HEK293 (cell line): ENCODE data around the gene CXorf58.

Source experiments
- CTCF ChIA-PET: fragments of 350-600 bp; formaldehyde crosslinking; extraction: SDS; loops from one replicate; lab custom pipeline; 2021; ENCODE audit warnings: antibody characterized with exemption; lab: Yijun Ruan, JAX
- POLR2A ChIA-PET: fragments of 300-600 bp; formaldehyde crosslinking; extraction: SDS; loops from one replicate; lab custom pipeline; 2020; ENCODE audit warnings: antibody characterized with exemption, inconsistent platforms; lab: Yijun Ruan, JAX
- H3K27ac ChIP-seq: fragments of 200-500 bp; sonication (Bioruptor generic); 2 replicates; pipeline ENCODE4 v1.5.1; 2014; ENCODE audit warnings: low read depth, low read length, control low read depth, inconsistent platforms; ENCODE audit errors: extremely low read depth
- H3K36me3 ChIP-seq, 2 experiments: fragments of 200-500 bp in 1 of 2; sonication (Bioruptor generic) in 1 of 2; 1 replicate in 1 of 2; 2 replicates in 1 of 2; pipeline ENCODE4 v1.5.1; 2014 to 2017; ENCODE audit warnings: inconsistent platforms in 2 of 2, low read length in 2 of 2; ENCODE audit not compliant: control insufficient read depth in 2 of 2, insufficient read depth in 1 of 2
- H3K4me1 ChIP-seq: fragments of 200-500 bp; sonication (Bioruptor generic); 2 replicates; pipeline ENCODE4 v1.5.1; 2014; ENCODE audit warnings: mild to moderate bottlenecking, low read length, inconsistent platforms; ENCODE audit not compliant: control insufficient read depth, insufficient read depth
- H3K4me3 ChIP-seq: 2 replicates; pipeline ENCODE4 v1.5.1; 2011; ENCODE audit warnings: low read depth, mild to moderate bottlenecking, control low read depth, low read length, moderate library complexity
- H3K9me3 ChIP-seq: fragments of 200-500 bp; sonication (Bioruptor generic); 2 replicates; pipeline ENCODE4 v1.5.1; 2014; ENCODE audit warnings: low read depth, low read length, inconsistent platforms; ENCODE audit not compliant: control insufficient read depth, insufficient read depth
- EGR2 ChIP-seq: fragments of 450-650 bp; formaldehyde crosslinking; IDR thresholded peaks from 2 replicates; pipeline ENCODE4 v1.5.1; 2016; ENCODE audit warnings: low read depth, missing biosample characterization, missing genetic modification characterization
- HOXD13 ChIP-seq: sonication (generic); formaldehyde crosslinking; IDR thresholded peaks from 2 replicates; pipeline ENCODE4 v1.8.0; 2022; ENCODE audit warnings: missing genetic modification reagents, borderline replicate concordance
- KLF8 ChIP-seq: fragments of 450-650 bp; formaldehyde crosslinking; IDR thresholded peaks from 2 replicates; pipeline ENCODE4 v1.5.1; 2016; ENCODE audit warnings: missing biosample characterization, missing genetic modification characterization
- PATZ1 ChIP-seq: fragments of 450-650 bp; formaldehyde crosslinking; IDR thresholded peaks from 2 replicates; pipeline ENCODE4 v1.5.1; 2016; ENCODE audit warnings: missing biosample characterization, missing genetic modification characterization
- PRDM1 ChIP-seq: fragments of 450-650 bp; formaldehyde crosslinking; IDR thresholded peaks from 2 replicates; pipeline ENCODE4; 2016; ENCODE audit warnings: missing biosample characterization, missing genetic modification characterization
- SCRT1 ChIP-seq: fragments of 450-650 bp; formaldehyde crosslinking; IDR thresholded peaks from 2 replicates; pipeline ENCODE4 v1.5.1; 2016; ENCODE audit warnings: missing biosample characterization, missing genetic modification characterization, borderline replicate concordance
- SCRT2 ChIP-seq: fragments of 450-650 bp; formaldehyde crosslinking; IDR thresholded peaks from 2 replicates; pipeline ENCODE4 v1.5.1; 2016; ENCODE audit warnings: missing biosample characterization, missing genetic modification characterization
- TCF7L2 ChIP-seq: IDR thresholded peaks from 2 replicates; pipeline ENCODE4 v1.6.1; 2011; ENCODE audit warnings: low read depth, mild to moderate bottlenecking, inconsistent platforms, low read length, moderate library complexity, borderline replicate concordance
- TRIM28 ChIP-seq: IDR thresholded peaks from 2 replicates; pipeline ENCODE4 v1.6.1; 2011; ENCODE audit warnings: low read length, control low read depth, borderline replicate concordance
- ZBTB17 ChIP-seq: fragments of 450-650 bp; formaldehyde crosslinking; IDR thresholded peaks from 2 replicates; pipeline ENCODE4 v1.5.1; 2016; ENCODE audit warnings: missing biosample characterization, missing genetic modification characterization
- ZBTB21 ChIP-seq: fragments of 450-650 bp; formaldehyde crosslinking; IDR thresholded peaks from 2 replicates; pipeline ENCODE4 v1.5.1; 2017; ENCODE audit warnings: missing biosample characterization, missing genetic modification characterization
- ZEB2 ChIP-seq: fragments of 450-650 bp; formaldehyde crosslinking; IDR thresholded peaks from 2 replicates; pipeline ENCODE4 v1.5.1; 2016; ENCODE audit warnings: missing biosample characterization, missing genetic modification characterization
- ZFP69B ChIP-seq: fragments of 450-650 bp; formaldehyde crosslinking; IDR thresholded peaks from 2 replicates; pipeline ENCODE4 v1.5.1; 2016; ENCODE audit warnings: missing biosample characterization, missing genetic modification characterization
- ZIC2 ChIP-seq: fragments of 450-650 bp; formaldehyde crosslinking; IDR thresholded peaks from 2 replicates; pipeline ENCODE4 v1.5.1; 2016; ENCODE audit warnings: missing biosample characterization, missing genetic modification characterization
- ZNF10 ChIP-seq: fragments of 450-650 bp; formaldehyde crosslinking; IDR thresholded peaks from 2 replicates; pipeline ENCODE4 v1.5.1; 2017; ENCODE audit warnings: missing biosample characterization, missing genetic modification characterization
- ZNF184 ChIP-seq: fragments of 450-650 bp; IDR thresholded peaks from 2 replicates; pipeline ENCODE4 v1.5.1; 2018; ENCODE audit warnings: missing biosample characterization, mild to moderate bottlenecking, missing genetic modification characterization
- ZNF19 ChIP-seq: fragments of 450-650 bp; formaldehyde crosslinking; IDR thresholded peaks from 2 replicates; pipeline ENCODE4; 2016; ENCODE audit warnings: missing biosample characterization, missing genetic modification characterization, low read depth
- ZNF335 ChIP-seq: fragments of 450-650 bp; formaldehyde crosslinking; conservative IDR thresholded peaks from 2 replicates; pipeline ENCODE4 v1.5.1; 2016; ENCODE audit warnings: missing biosample characterization, missing genetic modification characterization
- ZNF366 ChIP-seq: fragments of 450-650 bp; formaldehyde crosslinking; conservative IDR thresholded peaks from 2 replicates; pipeline ENCODE4 v1.5.1; 2016; ENCODE audit warnings: missing biosample characterization, missing genetic modification characterization
- ZNF555 ChIP-seq: fragments of 450-650 bp; formaldehyde crosslinking; conservative IDR thresholded peaks from 2 replicates; pipeline ENCODE4 v1.5.1; 2017; ENCODE audit warnings: missing biosample characterization, mild to moderate bottlenecking, missing genetic modification characterization, inconsistent platforms
- ZNF600 ChIP-seq: fragments of 450-650 bp; formaldehyde crosslinking; IDR thresholded peaks from 2 replicates; pipeline ENCODE4 v1.5.1; 2016; ENCODE audit warnings: missing biosample characterization, missing genetic modification characterization
- ZNF629 ChIP-seq: fragments of 450-650 bp; formaldehyde crosslinking; IDR thresholded peaks from 2 replicates; pipeline ENCODE4 v1.5.1; 2017; ENCODE audit warnings: missing biosample characterization, missing genetic modification characterization
- ZNF654 ChIP-seq: fragments of 450-650 bp; formaldehyde crosslinking; IDR thresholded peaks from 2 replicates; pipeline ENCODE4 v1.5.1; 2016; ENCODE audit warnings: low read depth, missing biosample characterization, missing genetic modification characterization
- ZNF776 ChIP-seq: fragments of 450-650 bp; formaldehyde crosslinking; IDR thresholded peaks from 2 replicates; pipeline ENCODE4 v1.5.0; 2017; ENCODE audit warnings: missing biosample characterization, missing genetic modification characterization, borderline replicate concordance
- TF ChIP-seq, protein P1 (sequence below): fragments of 450-650 bp; formaldehyde crosslinking; IDR thresholded peaks from 2 replicates; pipeline ENCODE4 v1.5.1; 2016; ENCODE audit warnings: missing biosample characterization, missing genetic modification characterization
- TF ChIP-seq, protein P2 (sequence below): fragments of 450-650 bp; formaldehyde crosslinking; IDR thresholded peaks from 2 replicates; pipeline ENCODE4 v1.5.1; 2016; ENCODE audit warnings: missing biosample characterization, missing genetic modification characterization
- TF ChIP-seq, protein P3 (sequence below): fragments of 450-650 bp; formaldehyde crosslinking; IDR thresholded peaks from 2 replicates; pipeline ENCODE4 v1.5.1; 2017; ENCODE audit warnings: missing biosample characterization, missing genetic modification characterization

Gene CXorf58

GRCh38 chrX:23901060-23901459 is 6.7 kb upstream of the CXorf58 start:
- Histone ChIP-seq H3K9me3 (no peaks in the 10 kb centered on the region), H3K4me1 (peaks cover 15% of the 10 kb centered on the region), H3K36me3 (no peaks in the 10 kb centered on the region), H3K4me3 (no peak overlapping the region)
- POLR2A ChIA-PET = interaction anchor here (0.7 to 3.6 kb wide), 5 partner anchors 27 to 158 kb away, joined by 4 to 79 read pairs (median 8); partner anchors contain the start of genes ACOT9 and SAT1
- TF ChIP-seq, protein P1, sequence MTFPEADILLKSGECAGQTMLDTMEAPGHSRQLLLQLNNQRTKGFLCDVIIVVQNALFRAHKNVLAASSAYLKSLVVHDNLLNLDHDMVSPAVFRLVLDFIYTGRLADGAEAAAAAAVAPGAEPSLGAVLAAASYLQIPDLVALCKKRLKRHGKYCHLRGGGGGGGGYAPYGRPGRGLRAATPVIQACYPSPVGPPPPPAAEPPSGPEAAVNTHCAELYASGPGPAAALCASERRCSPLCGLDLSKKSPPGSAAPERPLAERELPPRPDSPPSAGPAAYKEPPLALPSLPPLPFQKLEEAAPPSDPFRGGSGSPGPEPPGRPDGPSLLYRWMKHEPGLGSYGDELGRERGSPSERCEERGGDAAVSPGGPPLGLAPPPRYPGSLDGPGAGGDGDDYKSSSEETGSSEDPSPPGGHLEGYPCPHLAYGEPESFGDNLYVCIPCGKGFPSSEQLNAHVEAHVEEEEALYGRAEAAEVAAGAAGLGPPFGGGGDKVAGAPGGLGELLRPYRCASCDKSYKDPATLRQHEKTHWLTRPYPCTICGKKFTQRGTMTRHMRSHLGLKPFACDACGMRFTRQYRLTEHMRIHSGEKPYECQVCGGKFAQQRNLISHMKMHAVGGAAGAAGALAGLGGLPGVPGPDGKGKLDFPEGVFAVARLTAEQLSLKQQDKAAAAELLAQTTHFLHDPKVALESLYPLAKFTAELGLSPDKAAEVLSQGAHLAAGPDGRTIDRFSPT = 0 out of 2 replicates have a peak, but pooled peaks have one; percentile 16
- TF ChIP-seq ZNF10 (tag by site-specific recombination) (0 out of 2 replicates have a peak, but pooled peaks have one; percentile 34), SCRT1 (tag by site-specific recombination) (no peak), HOXD13 (CRISPR knock-in tag) (no peak), ZNF19 (tag by site-specific recombination) (no peak), ZBTB21 (tag by site-specific recombination) (peak; percentile 53; the same call in 1 of the 2 replicates), ZNF184 (tag by site-specific recombination) (0 out of 2 replicates have a peak, but pooled peaks have one; percentile 9), PRDM1 (tag by site-specific recombination) (peak; percentile 68), ZNF776 (tag by site-specific recombination) (no peak), ZNF629 (tag by site-specific recombination) (peak; percentile 81), EGR2 (no peak), ZNF600 (peak; percentile 48; the same call in 1 of the 2 replicates), ZNF555 (tag by site-specific recombination) (no peak), ZNF366 (tag by site-specific recombination) (no peak; the same call in 1 of the 2 replicates)
- TF ChIP-seq, protein P2, sequence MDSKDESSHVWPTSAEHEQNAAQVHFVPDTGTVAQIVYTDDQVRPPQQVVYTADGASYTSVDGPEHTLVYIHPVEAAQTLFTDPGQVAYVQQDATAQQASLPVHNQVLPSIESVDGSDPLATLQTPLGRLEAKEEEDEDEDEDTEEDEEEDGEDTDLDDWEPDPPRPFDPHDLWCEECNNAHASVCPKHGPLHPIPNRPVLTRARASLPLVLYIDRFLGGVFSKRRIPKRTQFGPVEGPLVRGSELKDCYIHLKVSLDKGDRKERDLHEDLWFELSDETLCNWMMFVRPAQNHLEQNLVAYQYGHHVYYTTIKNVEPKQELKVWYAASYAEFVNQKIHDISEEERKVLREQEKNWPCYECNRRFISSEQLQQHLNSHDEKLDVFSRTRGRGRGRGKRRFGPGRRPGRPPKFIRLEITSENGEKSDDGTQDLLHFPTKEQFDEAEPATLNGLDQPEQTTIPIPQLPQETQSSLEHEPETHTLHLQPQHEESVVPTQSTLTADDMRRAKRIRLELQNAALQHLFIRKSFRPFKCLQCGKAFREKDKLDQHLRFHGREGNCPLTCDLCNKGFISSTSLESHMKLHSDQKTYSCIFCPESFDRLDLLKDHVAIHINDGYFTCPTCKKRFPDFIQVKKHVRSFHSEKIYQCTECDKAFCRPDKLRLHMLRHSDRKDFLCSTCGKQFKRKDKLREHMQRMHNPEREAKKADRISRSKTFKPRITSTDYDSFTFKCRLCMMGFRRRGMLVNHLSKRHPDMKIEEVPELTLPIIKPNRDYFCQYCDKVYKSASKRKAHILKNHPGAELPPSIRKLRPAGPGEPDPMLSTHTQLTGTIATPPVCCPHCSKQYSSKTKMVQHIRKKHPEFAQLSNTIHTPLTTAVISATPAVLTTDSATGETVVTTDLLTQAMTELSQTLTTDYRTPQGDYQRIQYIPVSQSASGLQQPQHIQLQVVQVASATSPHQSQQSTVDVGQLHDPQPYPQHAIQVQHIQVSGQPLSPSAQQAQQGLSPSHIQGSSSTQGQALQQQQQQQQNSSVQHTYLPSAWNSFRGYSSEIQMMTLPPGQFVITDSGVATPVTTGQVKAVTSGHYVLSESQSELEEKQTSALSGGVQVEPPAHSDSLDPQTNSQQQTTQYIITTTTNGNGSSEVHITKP (tag by site-specific recombination) = peak; percentile 79
- TF ChIP-seq, all 188 proteins: peak for 8
- CTCF ChIA-PET = interaction anchor here (0.6 to 4.2 kb wide), 41 partner anchors 9 to 1916 kb away, joined by 3 to 130 read pairs (median 7); partner anchors contain the start of genes ACOT9, EIF2S3 and SAT1
- no peak overlapping the region for H3K27ac ChIP-seq

- peaks cover 18% of the 10 kb centered on the region for H3K4me1 ChIP-seq
- H3K27ac ChIP-seq = no peak overlapping the region
- TF ChIP-seq HOXD13 (CRISPR knock-in tag) (no peak), ZFP69B (no peak), ZBTB17 (tag by site-specific recombination) (peak; percentile 78), ZNF654 (tag by site-specific recombination) (peak; percentile 87), PATZ1 (tag by site-specific recombination) (no peak; the same call in 1 of the 2 replicates), SCRT2 (no peak), TRIM28 (0 out of 2 replicates have a peak, but pooled peaks have one; percentile 10), KLF8 (tag by site-specific recombination) (peak; percentile 16; the same call in 1 of the 2 replicates), ZEB2 (tag by site-specific recombination) (no peak), ZNF335 (tag by site-specific recombination) (peak; percentile 20; the same call in 1 of the 2 replicates), TCF7L2 (no peak), ZIC2 (tag by site-specific recombination) (0 out of 2 replicates have a peak, but pooled peaks have one; percentile 15)
- TF ChIP-seq, protein P3, sequence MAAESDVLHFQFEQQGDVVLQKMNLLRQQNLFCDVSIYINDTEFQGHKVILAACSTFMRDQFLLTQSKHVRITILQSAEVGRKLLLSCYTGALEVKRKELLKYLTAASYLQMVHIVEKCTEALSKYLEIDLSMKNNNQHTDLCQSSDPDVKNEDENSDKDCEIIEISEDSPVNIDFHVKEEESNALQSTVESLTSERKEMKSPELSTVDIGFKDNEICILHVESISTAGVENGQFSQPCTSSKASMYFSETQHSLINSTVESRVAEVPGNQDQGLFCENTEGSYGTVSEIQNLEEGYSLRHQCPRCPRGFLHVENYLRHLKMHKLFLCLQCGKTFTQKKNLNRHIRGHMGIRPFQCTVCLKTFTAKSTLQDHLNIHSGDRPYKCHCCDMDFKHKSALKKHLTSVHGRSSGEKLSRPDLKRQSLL (tag by site-specific recombination) = 0 out of 2 replicates have a peak, but pooled peaks have one; percentile 17
- no peaks in the 10 kb centered on the region for H3K9me3 ChIP-seq
- no peak overlapping the region for H3K4me3 ChIP-seq
- POLR2A ChIA-PET = interaction anchor here (0.6 to 3.6 kb wide), 9 partner anchors 35 to 159 kb away, joined by 3 to 79 read pairs (median 5); partner anchors contain the start of genes ACOT9 and SAT1
- H3K36me3 ChIP-seq = no peaks in the 10 kb centered on the region
- CTCF ChIA-PET = interaction anchor here (0.5 to 4.2 kb wide), 78 partner anchors 11 to 1918 kb away, joined by 3 to 130 read pairs (median 5); partner anchors contain the start of genes ACOT9, EIF2S3, PRDX4 and SAT1
Observed at GRCh38 chrX:23901805-23902204, 6.0 kb upstream of the CXorf58 start.
